Measurements from ENCODE around the gene NDUFS7.

NDUFS7 gene

GRCh38 chr19:1365319-1366269 lies 18.1 kb upstream of the NDUFS7 start:
- no peak for DNase-seq

- no peak for DNase-seq
These were observed 17.4 kb upstream of the NDUFS7 start for GRCh38 chr19:1366296-1366695.

GRCh38 chr19:1366899-1367870 lies 16.5 kb upstream of the NDUFS7 start:
- DNase-seq: no peak

GRCh38 chr19:1369214-1369805 lies 14.4 kb upstream of the NDUFS7 start:
- DNase-seq: no peak

- peak in 1 of 2 experiments; percentile 29 for DNase-seq
These were observed 12.9 kb upstream of the NDUFS7 start for GRCh38 chr19:1370579-1371361.

DNA sequence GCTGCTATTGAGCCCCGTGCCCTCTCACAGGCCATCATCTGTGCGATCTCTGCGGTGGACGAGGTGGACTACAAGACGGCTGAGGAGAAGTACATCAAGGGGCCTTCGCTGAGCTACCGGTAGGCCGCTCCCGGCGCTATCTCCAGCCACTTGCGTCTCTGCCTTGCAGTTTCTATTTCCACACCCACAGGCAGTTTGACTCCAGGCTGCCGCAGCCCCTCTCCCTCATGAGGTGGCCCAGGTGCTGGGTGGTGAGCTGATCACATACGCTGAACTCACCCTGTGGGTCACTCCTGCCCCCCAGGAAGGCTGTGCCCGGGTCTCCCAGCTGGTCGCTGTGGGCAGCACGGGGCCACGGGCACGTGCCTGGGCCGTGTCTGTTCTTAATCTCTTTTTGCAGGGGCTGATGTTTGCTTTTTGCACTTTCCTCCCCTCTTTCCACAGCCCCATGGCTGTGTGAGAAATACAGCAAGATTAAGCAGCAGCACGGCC lies 10.6 kb upstream of the NDUFS7 start:
- DNase-seq: no peak

DNA sequence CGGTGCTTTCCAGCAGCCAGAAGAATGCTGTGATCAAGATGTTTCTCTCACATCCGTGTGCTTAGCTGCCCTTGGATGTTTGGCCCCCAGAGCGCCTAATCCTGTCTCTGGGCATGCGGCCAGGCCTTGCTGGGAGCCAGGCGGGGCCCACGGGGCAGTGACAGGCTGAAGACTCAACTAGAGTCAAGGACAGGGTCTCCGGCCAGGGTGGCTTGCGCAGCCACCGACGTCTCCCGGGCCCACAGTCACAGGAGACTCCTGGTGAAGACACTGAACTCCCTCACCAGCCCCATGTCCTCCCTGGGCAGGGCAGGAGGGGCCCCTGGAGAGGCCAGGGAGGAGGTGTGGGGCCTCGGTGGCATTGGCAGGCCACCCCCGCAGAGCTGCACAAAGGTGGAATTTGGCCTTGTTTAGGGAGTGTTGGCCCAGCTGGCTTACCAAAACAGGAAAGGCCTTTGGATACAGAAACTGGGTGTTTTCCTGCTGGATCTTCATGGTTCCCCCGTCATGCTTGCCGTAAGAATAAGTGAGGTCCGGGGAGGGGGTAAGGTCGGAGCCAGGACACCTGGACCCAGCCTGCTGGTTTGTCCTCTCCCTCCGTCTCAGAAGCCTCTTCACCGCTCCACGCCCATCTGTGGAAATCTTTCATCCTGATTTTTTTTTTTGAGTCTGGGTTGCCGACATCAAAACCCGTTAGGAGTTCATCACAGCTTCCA lies 10.0 kb upstream of the NDUFS7 start:
- no peak for DNase-seq

DNA sequence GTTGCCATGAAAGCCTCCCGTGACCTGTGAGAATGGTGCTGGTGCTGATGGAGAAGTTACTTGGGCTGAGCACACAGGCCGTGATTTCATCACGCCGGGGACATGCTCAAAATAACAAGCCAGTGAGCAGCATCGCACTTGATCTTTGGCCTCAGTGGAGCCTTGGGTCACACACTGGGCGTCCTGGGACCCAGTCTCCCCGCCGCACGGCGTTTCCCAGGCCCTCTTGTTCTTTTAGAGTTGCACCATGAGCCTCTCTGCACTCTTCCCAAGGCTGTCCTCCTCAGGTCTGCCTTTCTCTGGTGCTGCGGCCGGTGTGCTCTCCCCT lies 9.5 kb upstream of the NDUFS7 start:
- DNase-seq: no peak

DNA sequence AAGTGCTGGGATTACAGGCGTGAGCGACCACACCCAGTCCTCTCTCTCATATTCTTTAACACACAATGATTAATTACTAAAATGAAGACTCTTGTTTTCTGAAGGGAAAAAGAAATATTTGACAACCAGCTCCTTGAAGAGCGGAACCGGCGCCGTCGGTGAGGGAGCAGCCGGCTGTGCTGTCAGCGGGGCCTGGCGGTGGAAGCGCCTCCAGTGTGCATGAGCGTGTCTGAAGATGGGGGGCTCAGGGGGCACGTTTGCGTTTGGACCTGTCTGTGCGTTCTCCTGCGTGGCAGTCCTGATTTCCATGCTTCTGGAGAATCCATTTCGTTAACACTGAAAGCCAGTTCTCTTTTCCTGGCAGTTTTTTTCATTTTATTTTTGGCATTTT lies 7.3 kb upstream of the NDUFS7 start:
- no peak for DNase-seq

- no peak for DNase-seq
These were observed 6.3 kb upstream of the NDUFS7 start for GRCh38 chr19:1377176-1377964.

GRCh38 chr19:1377965-1378785 lies 5.5 kb upstream of the NDUFS7 start:
- no peak for DNase-seq

DNA sequence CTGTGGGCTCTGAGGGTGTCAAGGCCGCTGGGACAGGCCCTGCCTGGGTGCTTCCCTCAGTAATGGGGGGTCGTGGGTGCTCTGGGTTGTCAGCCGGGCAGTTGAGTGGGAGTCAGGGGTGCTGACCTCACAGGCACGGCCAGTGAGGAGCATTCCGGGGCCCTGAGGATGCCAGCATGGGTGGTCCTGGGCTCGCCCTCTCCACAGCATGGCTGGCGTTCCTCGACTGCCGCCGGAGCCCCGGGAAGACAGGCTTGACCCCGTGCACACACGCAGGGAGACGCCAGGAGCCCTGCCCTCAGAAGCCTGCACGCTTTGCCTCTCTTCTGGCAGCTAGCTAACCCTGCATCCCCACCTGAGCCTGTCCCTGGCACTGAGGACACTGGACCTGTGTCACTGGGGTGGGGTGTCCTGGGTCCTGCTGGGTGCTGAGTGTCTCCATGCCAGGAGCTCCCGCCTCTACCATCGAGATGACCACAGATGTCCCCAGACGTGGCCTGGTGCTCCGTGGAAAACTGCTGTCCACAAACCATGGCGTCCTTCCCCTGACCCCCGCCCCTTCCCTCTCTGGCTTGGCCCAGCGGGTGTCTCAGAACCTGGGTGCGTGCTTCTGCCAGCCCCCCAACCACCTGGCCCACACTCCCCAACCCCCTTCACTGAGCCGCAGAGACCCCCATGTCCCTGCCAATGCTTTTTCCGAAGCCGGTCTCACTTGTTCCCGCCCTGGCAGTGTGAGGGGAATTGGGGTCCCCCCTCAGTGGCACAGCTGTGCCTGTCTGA lies 4.4 kb upstream of the NDUFS7 start:
- no peak for DNase-seq

DNA sequence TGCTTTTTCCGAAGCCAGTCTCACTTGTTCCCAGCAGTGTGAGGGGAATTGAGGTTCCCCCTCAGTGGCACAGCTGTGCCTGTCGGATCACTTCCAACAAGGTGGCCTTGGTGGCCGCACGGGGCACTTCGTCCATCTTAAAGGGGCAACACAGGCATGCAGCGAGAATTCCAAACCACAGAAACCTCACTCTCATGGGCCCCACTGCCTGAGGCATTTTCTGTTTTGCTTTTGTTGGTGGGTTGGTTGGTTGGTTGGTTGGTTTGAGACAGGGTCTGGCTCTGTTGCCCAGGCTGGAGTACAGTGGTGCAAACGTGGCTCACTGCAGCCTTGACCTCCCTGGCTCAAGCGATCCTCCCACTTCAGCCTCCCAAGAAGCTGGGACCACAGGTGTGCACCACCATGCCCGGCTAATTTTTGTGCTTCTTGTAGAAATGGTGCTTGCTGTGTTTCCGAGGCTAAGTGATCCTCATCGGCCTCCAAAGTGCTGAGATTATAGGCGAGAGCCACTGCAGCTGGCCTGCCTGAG lies 3.7 kb upstream of the NDUFS7 start:
- DNase-seq: no peak

DNA sequence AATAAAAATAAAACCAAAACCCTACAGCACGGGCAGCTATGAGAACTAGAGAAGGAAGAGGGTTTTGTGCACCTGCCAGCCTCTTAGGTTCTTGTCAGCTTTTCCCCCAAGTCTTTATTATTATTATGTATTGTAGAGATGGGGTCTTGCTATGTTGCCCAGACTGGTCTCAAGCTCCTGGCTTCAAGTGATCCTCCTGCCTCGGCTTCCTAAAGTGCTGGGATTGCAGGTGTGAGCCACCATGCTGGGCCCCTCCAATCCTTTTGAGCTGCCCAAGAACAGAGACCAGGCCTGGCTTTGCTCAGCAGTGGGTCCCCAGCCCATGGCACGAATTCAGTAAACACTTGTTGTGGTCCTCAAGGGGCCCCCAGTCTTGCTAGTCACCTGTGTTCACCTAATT lies 1.5 kb upstream of the NDUFS7 start:
- DNase-seq: no peak

DNA sequence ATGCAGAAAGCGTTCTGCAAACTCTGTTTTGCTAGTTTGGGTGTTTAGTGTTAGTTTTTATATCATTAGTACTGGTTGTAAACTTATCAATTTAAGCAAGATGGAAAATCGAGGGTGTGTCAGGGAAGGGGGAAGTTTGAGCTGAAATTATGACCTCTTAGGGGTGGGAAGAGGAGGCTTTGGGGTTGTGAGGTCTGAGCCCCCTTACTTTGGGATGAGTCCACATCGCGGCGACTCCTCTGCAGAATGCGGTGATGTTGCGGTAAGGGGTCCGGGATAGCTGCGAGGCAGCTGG lies 743 bp upstream of the NDUFS7 start:
- no peak for DNase-seq

- no peak for DNase-seq
These were observed 367 bp downstream of the NDUFS7 start for GRCh38 chr19:1384085-1384462.

GRCh38 chr19:1384478-1385110 lies 887 bp downstream of the NDUFS7 start:
- no peak for DNase-seq

- no peak for DNase-seq
These were observed 2.1 kb downstream of the NDUFS7 start for GRCh38 chr19:1385816-1386215.
